Neutrophil (primary cell): ENCODE results near the gene MPZL1.
A peak's percentile ranks its signal among the peaks of the same experiment; 100 is the strongest.

Source experiments
- H3K27ac ChIP-seq: fragments of 200-600 bp; sonication (generic); 2 replicates; pipeline ENCODE4 v1.5.1; 2016; ENCODE audit warnings: mild to moderate bottlenecking, moderate library complexity
- H3K27me3 ChIP-seq: fragments of 200-600 bp; sonication (generic); 2 replicates; pipeline ENCODE4 v1.6.0; 2016; ENCODE audit warnings: mild to moderate bottlenecking
- H3K36me3 ChIP-seq: fragments of 200-600 bp; sonication (generic); 2 replicates; pipeline ENCODE4 v1.5.1; 2017
- H3K4me1 ChIP-seq, 2 experiments: fragments of 200-600 bp in 1 of 2; sonication (generic) in 1 of 2; 1 replicate in 1 of 2; 2 replicates in 1 of 2; pipeline versions ENCODE4 v1.5.1 to v1.6.1; 2013 to 2016; ENCODE audit warnings: low read depth in 1 of 2, low read length in 1 of 2, mild to moderate bottlenecking in 1 of 2, moderate library complexity in 1 of 2; ENCODE audit not compliant: control insufficient read depth in 1 of 2, insufficient read depth in 1 of 2
- H3K4me3 ChIP-seq, 2 experiments: fragments of 200-600 bp in 1 of 2; sonication (generic) in 1 of 2; 1 replicate in 1 of 2; 2 replicates in 1 of 2; pipeline ENCODE4 v1.5.1; 2013 to 2016; ENCODE audit warnings: low read depth in 1 of 2, low read length in 1 of 2, mild to moderate bottlenecking in 1 of 2, moderate library complexity in 1 of 2
- H3K9me3 ChIP-seq: fragments of 200-600 bp; sonication (generic); 2 replicates; pipeline ENCODE4 v1.5.1; 2016
- TF ChIP-seq, protein P1 (sequence below): fragments of 200-600 bp; sonication (generic); IDR thresholded peaks from 2 replicates; pipeline ENCODE4 v1.5.1; 2016; ENCODE audit warnings: antibody characterized with exemption

The MPZL1 gene

GRCh38 chr1:167676205-167676915, 45.4 kb upstream of the MPZL1 start:
- no peak overlapping the region for H3K4me3 ChIP-seq
- peaks cover 79% of the 10 kb centered on the region for H3K36me3 ChIP-seq
- H3K27me3 ChIP-seq, result no peaks in the 10 kb centered on the region
- no peaks in the 10 kb centered on the region for H3K9me3 ChIP-seq
- peaks cover 38% of the 10 kb centered on the region in 2 experiments for H3K4me1 ChIP-seq
- H3K27ac ChIP-seq, result peak overlapping the region; percentile 62
- TF ChIP-seq, protein P1, sequence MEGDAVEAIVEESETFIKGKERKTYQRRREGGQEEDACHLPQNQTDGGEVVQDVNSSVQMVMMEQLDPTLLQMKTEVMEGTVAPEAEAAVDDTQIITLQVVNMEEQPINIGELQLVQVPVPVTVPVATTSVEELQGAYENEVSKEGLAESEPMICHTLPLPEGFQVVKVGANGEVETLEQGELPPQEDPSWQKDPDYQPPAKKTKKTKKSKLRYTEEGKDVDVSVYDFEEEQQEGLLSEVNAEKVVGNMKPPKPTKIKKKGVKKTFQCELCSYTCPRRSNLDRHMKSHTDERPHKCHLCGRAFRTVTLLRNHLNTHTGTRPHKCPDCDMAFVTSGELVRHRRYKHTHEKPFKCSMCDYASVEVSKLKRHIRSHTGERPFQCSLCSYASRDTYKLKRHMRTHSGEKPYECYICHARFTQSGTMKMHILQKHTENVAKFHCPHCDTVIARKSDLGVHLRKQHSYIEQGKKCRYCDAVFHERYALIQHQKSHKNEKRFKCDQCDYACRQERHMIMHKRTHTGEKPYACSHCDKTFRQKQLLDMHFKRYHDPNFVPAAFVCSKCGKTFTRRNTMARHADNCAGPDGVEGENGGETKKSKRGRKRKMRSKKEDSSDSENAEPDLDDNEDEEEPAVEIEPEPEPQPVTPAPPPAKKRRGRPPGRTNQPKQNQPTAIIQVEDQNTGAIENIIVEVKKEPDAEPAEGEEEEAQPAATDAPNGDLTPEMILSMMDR, result no peak

DNA sequence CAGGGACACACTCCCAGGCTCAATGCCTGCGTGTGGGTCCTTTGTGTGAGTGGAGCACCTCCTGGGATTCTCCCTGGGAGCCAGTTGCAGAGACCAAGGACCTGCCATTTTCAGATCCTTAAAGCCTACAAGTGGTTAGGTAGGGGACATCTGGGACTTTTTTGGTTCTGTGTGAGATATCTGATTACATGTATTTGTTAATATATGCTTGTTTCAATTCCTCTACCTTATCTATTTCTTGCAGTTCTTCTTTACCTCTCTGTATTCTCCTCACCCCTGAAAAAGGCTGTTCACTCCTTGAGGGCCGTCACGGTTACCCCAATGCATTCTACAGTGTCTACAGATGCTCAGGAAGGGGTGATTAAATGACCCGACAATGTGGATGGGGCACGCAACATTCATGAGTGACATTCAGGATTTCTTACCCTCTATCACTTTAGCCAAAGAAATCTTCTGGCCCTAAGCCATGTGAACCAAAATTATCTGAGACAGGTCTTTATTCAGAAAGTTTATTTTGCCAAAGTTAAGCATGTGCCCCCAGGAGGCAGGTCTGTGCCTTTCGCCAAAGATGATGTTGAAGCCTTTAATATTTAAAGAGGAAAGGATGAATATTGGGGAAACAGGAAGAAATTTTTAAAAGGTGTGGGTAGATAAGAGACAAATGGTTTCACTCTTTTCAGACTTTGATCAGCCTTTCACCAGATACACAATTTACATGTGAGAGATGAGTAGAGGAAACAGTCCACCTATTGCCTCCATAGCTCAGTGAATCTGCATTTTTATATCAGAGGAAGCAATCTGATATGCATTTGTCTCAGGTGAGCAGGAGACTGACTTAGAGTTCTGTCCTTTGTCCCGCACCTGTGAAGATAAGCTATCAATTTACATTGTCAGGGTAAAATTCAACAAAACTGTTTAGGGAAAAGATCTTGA, 44.6 kb upstream of the MPZL1 start:
- H3K4me3 ChIP-seq, result no peak overlapping the region
- peak overlapping the region; percentile 62 for H3K27ac ChIP-seq
- H3K9me3 ChIP-seq, result no peaks in the 10 kb centered on the region
- TF ChIP-seq, protein P1, result no peak
- H3K36me3 ChIP-seq, result peaks cover 87% of the 10 kb centered on the region
- H3K27me3 ChIP-seq, result no peaks in the 10 kb centered on the region
- peaks cover 30% of the 10 kb centered on the region in 2 experiments for H3K4me1 ChIP-seq

DNA sequence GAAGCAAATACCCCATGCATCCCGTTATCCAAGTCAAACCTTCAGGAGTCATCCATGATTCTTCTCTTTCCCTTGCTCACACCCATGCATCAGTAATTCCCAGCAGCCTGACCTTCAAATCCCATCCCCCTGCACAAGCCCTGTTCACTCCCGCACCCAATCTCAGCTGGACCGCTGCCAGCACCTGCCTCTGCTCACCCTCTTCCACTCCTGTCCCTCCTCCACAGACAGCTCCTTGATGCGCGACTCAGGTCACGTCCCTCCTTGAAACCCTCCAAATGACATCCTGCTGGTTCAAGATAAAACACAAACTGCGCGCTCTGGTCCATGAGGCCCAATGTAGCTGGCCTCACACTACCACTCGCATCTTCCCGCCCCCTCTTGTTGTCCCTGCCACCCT, 43.4 kb upstream of the MPZL1 start:
- peaks cover 90% of the 10 kb centered on the region for H3K36me3 ChIP-seq
- H3K27ac ChIP-seq, result peak overlapping the region; percentile 62

GRCh38 chr1:167678838-167679237, 42.9 kb upstream of the MPZL1 start:
- TF ChIP-seq, protein P1, result no peak
- H3K27me3 ChIP-seq, result no peaks in the 10 kb centered on the region
- peaks cover 90% of the 10 kb centered on the region for H3K36me3 ChIP-seq
- no peak overlapping the region for H3K4me3 ChIP-seq
- no peaks in the 10 kb centered on the region for H3K9me3 ChIP-seq
- H3K27ac ChIP-seq, result peak overlapping the region; percentile 62
- peaks cover 13 to 14% of the 10 kb centered on the region in 2 experiments for H3K4me1 ChIP-seq

More for the DNA sequence above, 43.4 kb upstream of the MPZL1 start:
- H3K4me1 ChIP-seq, result peaks cover 17 to 18% of the 10 kb centered on the region in 2 experiments
- H3K27me3 ChIP-seq, result no peaks in the 10 kb centered on the region
- no peaks in the 10 kb centered on the region for H3K9me3 ChIP-seq
- TF ChIP-seq, protein P1, result no peak
- no peak overlapping the region for H3K4me3 ChIP-seq

DNA sequence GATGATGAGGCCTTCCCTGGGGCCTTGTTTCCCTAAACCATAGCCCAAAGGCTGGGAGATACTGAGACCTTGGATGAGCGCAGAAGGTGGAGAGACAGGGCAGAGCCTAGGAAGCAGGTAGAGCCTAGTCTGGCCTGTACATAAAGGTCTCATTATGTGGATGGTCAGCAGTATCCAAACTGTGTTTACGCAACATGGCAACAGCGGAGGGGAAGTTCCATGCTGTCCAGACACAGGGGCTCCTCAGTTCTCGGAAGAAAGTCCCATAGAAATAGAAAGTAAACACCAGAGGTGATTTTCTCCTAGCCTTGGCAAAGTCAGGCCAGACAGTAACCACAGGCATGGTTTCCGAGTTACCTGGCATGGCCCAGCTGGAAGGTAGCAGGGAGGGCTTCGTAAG, 42.1 kb upstream of the MPZL1 start:
- peak overlapping the region; percentile 62 for H3K27ac ChIP-seq
- H3K9me3 ChIP-seq, result no peaks in the 10 kb centered on the region
- H3K4me1 ChIP-seq, result peaks cover 6 to 7% of the 10 kb centered on the region in 2 experiments
- TF ChIP-seq, protein P1, result no peak
- H3K36me3 ChIP-seq, result peaks cover 90% of the 10 kb centered on the region
- no peak overlapping the region for H3K4me3 ChIP-seq
- H3K27me3 ChIP-seq, result no peaks in the 10 kb centered on the region
